Central memory CD8-positive, alpha-beta T cell (primary cell): ENCODE measurements around the gene TAS2R16.

Source experiments
- ATAC-seq: fragments of 150-1000 bp; cut with Tn5 transposase; replicated peaks from 2 replicates; pipeline ENCODE4 v1.10.0; 2022; ENCODE audit warnings: mild to moderate bottlenecking, moderate FRiP score, moderate number of reproducible peaks; ENCODE audit not compliant: poor library complexity, severe bottlenecking; ENCODE audit errors: extremely low read depth
- DNase-seq, 2 donors: peaks; one replicate each; pipeline ENCODE4 v3.0.0; 2021; ENCODE audit warnings: low spot score in 2 of 2
- H3K27ac Mint-ChIP-seq: one replicate; pipeline ENCODE4 v1.8.0; 2022; ENCODE audit warnings: low read depth, mild to moderate bottlenecking, moderate library complexity, mixed read lengths
- H3K27me3 Mint-ChIP-seq: one replicate; pipeline ENCODE4 v1.8.0; 2022; ENCODE audit warnings: mixed read lengths
- H3K36me3 Mint-ChIP-seq: one replicate; pipeline ENCODE4 v1.8.0; 2022; ENCODE audit warnings: mild to moderate bottlenecking, moderate library complexity, mixed read lengths; ENCODE audit not compliant: insufficient read depth
- H3K4me1 Mint-ChIP-seq: one replicate; pipeline ENCODE4 v1.8.0; 2022; ENCODE audit warnings: mixed read lengths
- H3K4me3 Mint-ChIP-seq: one replicate; pipeline ENCODE4 v1.8.0; 2022; ENCODE audit warnings: mild to moderate bottlenecking, moderate library complexity, mixed read lengths
- H3K9me3 Mint-ChIP-seq: one replicate; pipeline ENCODE4 v1.8.0; 2022; ENCODE audit warnings: mixed read lengths

Gene TAS2R16

DNA sequence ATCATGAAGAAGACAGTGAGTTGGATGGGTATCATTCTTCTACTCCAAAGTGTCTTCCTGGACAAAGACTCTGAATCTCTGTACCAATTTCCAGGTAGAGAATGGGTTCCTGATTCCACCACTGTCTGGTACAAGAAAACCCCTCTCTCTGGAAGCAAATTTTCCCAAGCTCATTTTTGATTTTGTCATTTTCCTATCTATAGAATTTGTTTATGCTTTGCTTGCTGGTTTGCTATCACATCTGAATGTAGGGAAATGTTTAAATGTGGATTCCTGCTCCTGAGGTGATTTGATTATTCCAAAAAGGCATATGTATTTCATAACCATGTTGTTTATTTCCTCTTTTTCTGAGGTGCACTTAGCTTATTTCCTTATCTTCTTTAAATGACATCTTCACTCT lies at the start of gene TAS2R16:
Gene TAS2R16 (minus strand): TSS at position 101 of the 400 bp plus-strand sequence. CDS start 66 bp downstream, at position 35.
- no peak within 1 kb of the TSS for H3K4me3 Mint-ChIP-seq
- no peaks in the 10 kb centered on the region for H3K27me3 Mint-ChIP-seq
- ATAC-seq (no peak), DNase-seq (no peak)
- no peak within 1 kb of the TSS for H3K27ac Mint-ChIP-seq
- H3K9me3 Mint-ChIP-seq: peaks cover 24% of the 10 kb centered on the region
- H3K36me3 Mint-ChIP-seq: no peaks in the 10 kb centered on the region
- no peaks in the 10 kb centered on the region for H3K4me1 Mint-ChIP-seq

DNA sequence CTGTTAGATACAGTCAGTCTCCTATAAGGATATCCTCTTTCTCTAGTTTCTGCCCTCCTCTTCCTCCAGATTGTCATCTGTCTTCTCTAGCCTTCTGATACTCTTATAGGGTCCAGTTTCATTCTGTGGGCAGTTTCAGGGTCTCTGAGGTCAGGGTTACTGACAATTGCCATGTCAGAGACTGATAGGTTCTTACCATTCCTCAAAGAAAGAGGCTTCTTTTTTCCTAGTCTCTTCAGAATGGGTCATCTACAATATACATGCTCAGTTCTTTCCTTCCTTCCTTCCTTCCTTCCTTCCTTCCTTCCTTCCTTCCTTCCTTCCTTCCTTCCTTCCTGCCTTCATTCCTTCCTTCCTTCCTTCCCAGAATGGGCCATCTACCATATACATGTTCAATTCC lies 48.1 kb upstream of the TAS2R16 start:
- no peak for ATAC-seq
- DNase-seq: no peak
- Mint-ChIP-seq H3K27me3 (no peaks in the 10 kb centered on the region), H3K4me1 (no peaks in the 10 kb centered on the region), H3K27ac (no peak overlapping the region), H3K9me3 (peaks cover 14% of the 10 kb centered on the region), H3K36me3 (no peaks in the 10 kb centered on the region), H3K4me3 (no peak overlapping the region)

DNA sequence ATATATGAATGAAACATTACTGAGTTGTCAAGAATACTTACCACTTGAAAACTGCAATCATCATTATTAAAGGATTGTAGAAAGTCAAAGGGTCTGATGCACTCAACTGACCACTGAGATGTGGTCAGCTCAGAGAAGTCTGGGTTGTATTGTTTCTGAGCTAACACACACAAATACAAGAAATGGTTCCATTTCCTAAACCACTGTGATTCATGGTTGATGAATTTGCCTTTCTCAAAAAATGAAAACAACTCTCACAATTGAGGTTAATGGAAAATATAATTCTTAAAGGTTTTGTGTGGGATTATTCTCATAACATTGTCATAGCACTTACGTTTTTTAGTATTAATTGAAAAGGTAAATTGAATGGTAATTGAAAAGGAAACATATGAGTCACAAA lies 45.6 kb upstream of the TAS2R16 start:
- H3K27ac Mint-ChIP-seq: no peak overlapping the region
- H3K4me1 Mint-ChIP-seq: no peaks in the 10 kb centered on the region
- no peak overlapping the region for H3K4me3 Mint-ChIP-seq
- H3K27me3 Mint-ChIP-seq: no peaks in the 10 kb centered on the region
- peaks cover 10% of the 10 kb centered on the region for H3K9me3 Mint-ChIP-seq
- DNase-seq: no peak
- ATAC-seq: no peak
- no peaks in the 10 kb centered on the region for H3K36me3 Mint-ChIP-seq

DNA sequence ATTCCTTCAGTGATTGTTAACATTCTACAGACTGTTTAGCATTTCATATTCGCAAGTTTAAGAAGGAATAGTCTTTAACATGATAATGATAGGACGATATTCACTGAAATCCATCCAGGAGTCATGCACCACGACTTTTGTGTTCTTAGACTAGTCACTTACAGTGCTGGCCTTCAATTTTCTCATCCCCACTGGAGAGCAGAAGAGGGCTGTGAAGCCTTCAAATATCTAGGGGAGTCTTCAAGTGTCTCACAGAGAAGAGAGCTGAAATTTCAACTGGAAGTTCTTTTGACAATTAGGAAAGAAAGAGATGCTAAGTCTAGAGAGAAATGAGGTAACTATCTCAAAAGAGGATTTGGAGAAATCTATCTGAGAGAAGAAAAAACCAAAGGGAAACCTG lies 43.8 kb upstream of the TAS2R16 start:
- Mint-ChIP-seq H3K9me3 (peaks cover 11% of the 10 kb centered on the region), H3K27ac (no peak overlapping the region), H3K4me1 (no peaks in the 10 kb centered on the region), H3K36me3 (no peaks in the 10 kb centered on the region), H3K27me3 (no peaks in the 10 kb centered on the region), H3K4me3 (no peak overlapping the region)
- ATAC-seq (no peak), DNase-seq (no peak)

GRCh38 chr7:123034106-123034505 lies 38.6 kb upstream of the TAS2R16 start:
- H3K4me1 Mint-ChIP-seq: no peaks in the 10 kb centered on the region
- DNase-seq: no peak
- no peaks in the 10 kb centered on the region for H3K36me3 Mint-ChIP-seq
- no peak for ATAC-seq
- H3K27me3 Mint-ChIP-seq: no peaks in the 10 kb centered on the region
- H3K27ac Mint-ChIP-seq: no peak overlapping the region
- H3K9me3 Mint-ChIP-seq: peaks cover 32% of the 10 kb centered on the region
- H3K4me3 Mint-ChIP-seq: no peak overlapping the region

- H3K27me3 Mint-ChIP-seq: no peaks in the 10 kb centered on the region
- H3K36me3 Mint-ChIP-seq: no peaks in the 10 kb centered on the region
- no peak overlapping the region for H3K4me3 Mint-ChIP-seq
- H3K27ac Mint-ChIP-seq: no peak overlapping the region
- ATAC-seq: no peak
- peaks cover 32% of the 10 kb centered on the region for H3K9me3 Mint-ChIP-seq
- H3K4me1 Mint-ChIP-seq: no peaks in the 10 kb centered on the region
- no peak for DNase-seq
Observed at GRCh38 chr7:123030631-123031030, 35.1 kb upstream of the TAS2R16 start.

- Mint-ChIP-seq H3K27me3 (no peaks in the 10 kb centered on the region), H3K4me1 (no peaks in the 10 kb centered on the region), H3K36me3 (no peaks in the 10 kb centered on the region), H3K9me3 (peaks cover 27% of the 10 kb centered on the region), H3K27ac (no peak overlapping the region), H3K4me3 (no peak overlapping the region)
- DNase-seq (no peak), ATAC-seq (no peak)
Observed at GRCh38 chr7:123028339-123028738, 32.8 kb upstream of the TAS2R16 start.

DNA sequence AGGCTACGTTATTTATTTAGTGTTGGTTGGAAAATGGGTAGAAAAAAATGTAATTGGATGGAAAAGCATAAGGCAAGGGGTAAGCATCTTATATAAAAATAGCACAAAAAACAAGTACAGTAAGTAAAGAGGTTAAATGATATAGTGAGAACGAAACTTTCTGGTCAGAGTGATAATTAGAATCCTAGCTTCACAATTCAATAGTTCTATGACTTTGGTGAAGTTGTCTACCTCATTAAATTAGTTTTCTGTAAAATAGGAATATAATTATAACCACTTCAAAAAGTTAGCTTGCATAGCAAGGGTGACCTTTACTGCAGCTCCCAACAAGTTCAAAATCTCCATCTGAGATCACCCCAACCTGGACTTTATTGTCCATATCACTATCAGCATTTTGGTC lies 30.8 kb upstream of the TAS2R16 start:
- no peak overlapping the region for H3K27ac Mint-ChIP-seq
- H3K4me3 Mint-ChIP-seq: no peak overlapping the region
- DNase-seq: no peak
- no peaks in the 10 kb centered on the region for H3K4me1 Mint-ChIP-seq
- ATAC-seq: no peak
- peaks cover 21% of the 10 kb centered on the region for H3K9me3 Mint-ChIP-seq
- no peaks in the 10 kb centered on the region for H3K27me3 Mint-ChIP-seq
- no peaks in the 10 kb centered on the region for H3K36me3 Mint-ChIP-seq

GRCh38 chr7:123024989-123025758 lies 29.7 kb upstream of the TAS2R16 start:
- no peak for DNase-seq
- no peaks in the 10 kb centered on the region for H3K27me3 Mint-ChIP-seq
- ATAC-seq: no peak
- no peak overlapping the region for H3K4me3 Mint-ChIP-seq
- H3K36me3 Mint-ChIP-seq: no peaks in the 10 kb centered on the region
- H3K4me1 Mint-ChIP-seq: no peaks in the 10 kb centered on the region
- peaks cover 14% of the 10 kb centered on the region for H3K9me3 Mint-ChIP-seq
- no peak overlapping the region for H3K27ac Mint-ChIP-seq

GRCh38 chr7:123023126-123023525 lies 27.6 kb upstream of the TAS2R16 start:
- Mint-ChIP-seq H3K27ac (no peak overlapping the region), H3K36me3 (no peaks in the 10 kb centered on the region)

GRCh38 chr7:123022576-123022975 lies 27.1 kb upstream of the TAS2R16 start:
- no peaks in the 10 kb centered on the region for H3K27me3 Mint-ChIP-seq
- H3K4me3 Mint-ChIP-seq: no peak overlapping the region
- H3K36me3 Mint-ChIP-seq: no peaks in the 10 kb centered on the region
- H3K27ac Mint-ChIP-seq: no peak overlapping the region
- DNase-seq: no peak
- no peaks in the 10 kb centered on the region for H3K4me1 Mint-ChIP-seq
- no peak for ATAC-seq
- H3K9me3 Mint-ChIP-seq: peaks cover 16% of the 10 kb centered on the region

More at GRCh38 chr7:123023126-123023525, 27.6 kb upstream of the TAS2R16 start:
- H3K4me3 Mint-ChIP-seq: no peak overlapping the region
- DNase-seq: no peak
- no peaks in the 10 kb centered on the region for H3K27me3 Mint-ChIP-seq
- H3K4me1 Mint-ChIP-seq: no peaks in the 10 kb centered on the region
- H3K9me3 Mint-ChIP-seq: peaks cover 16% of the 10 kb centered on the region
- ATAC-seq: no peak

DNA sequence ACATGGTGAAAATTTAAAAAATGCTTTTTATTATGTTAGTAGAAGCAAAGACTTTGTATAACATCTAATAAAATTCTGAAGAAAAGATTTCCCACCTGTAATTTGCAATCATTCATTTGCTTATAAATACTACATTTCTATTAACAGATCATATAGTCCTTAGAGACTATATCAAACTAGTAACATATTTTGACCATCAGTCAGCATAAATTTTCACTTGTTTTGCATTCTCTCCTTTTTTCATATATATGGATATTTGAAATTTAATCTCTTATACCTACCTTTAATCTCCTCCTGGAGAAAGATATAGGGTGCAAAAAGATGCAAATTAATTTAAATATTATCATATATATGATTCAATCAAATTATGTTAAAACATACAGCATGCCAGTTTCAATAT lies 16.9 kb upstream of the TAS2R16 start:
- Mint-ChIP-seq H3K27me3 (no peaks in the 10 kb centered on the region), H3K9me3 (peaks cover 28% of the 10 kb centered on the region), H3K27ac (no peak overlapping the region), H3K4me3 (no peak overlapping the region), H3K36me3 (no peaks in the 10 kb centered on the region), H3K4me1 (no peaks in the 10 kb centered on the region)
- no peak for ATAC-seq
- DNase-seq: no peak

DNA sequence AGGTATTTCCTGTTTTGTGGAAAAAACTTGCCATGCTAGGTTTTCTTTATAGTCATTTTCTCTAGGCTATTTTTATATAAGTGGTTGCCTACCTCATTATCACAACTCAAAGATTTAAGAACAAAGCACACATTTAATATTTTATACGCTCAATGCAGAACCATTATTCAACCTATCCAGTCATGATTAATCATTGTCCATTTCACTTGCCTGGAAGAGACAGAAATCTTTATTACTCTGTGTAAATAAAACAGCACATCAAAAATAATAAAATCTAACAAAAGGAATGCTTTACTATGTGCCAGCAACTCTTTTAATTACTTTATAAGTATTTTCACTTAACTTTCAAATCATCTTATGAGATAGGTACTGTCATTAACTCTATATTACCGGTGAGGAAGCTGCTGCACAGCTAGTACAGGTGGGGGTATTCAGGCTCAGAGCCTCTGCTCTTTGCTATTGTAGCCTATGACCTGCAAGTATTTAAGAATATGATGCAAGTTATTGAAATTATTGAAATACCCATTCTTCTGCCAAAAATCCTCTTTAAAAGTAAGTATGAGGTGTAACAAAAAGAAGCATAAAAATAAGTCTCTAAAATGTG lies 16.4 kb upstream of the TAS2R16 start:
- Mint-ChIP-seq H3K4me3 (no peak overlapping the region), H3K4me1 (no peaks in the 10 kb centered on the region), H3K27me3 (no peaks in the 10 kb centered on the region), H3K36me3 (no peaks in the 10 kb centered on the region), H3K9me3 (peaks cover 22% of the 10 kb centered on the region), H3K27ac (no peak overlapping the region)
- ATAC-seq (no peak), DNase-seq (no peak)
